Inferior parietal cortex (tissue), 1 donor: ENCODE measurements around the gene GTF2F2.
A peak's percentile ranks its signal among the peaks of the same experiment; 100 is the strongest.

ENCODE experiments used
- DNase-seq: peaks from one replicate; pipeline ENCODE4 v3.0.0-alpha.2; 2016; ENCODE audit errors: extremely low spot score

The GTF2F2 gene, protein sequence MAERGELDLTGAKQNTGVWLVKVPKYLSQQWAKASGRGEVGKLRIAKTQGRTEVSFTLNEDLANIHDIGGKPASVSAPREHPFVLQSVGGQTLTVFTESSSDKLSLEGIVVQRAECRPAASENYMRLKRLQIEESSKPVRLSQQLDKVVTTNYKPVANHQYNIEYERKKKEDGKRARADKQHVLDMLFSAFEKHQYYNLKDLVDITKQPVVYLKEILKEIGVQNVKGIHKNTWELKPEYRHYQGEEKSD

DNA sequence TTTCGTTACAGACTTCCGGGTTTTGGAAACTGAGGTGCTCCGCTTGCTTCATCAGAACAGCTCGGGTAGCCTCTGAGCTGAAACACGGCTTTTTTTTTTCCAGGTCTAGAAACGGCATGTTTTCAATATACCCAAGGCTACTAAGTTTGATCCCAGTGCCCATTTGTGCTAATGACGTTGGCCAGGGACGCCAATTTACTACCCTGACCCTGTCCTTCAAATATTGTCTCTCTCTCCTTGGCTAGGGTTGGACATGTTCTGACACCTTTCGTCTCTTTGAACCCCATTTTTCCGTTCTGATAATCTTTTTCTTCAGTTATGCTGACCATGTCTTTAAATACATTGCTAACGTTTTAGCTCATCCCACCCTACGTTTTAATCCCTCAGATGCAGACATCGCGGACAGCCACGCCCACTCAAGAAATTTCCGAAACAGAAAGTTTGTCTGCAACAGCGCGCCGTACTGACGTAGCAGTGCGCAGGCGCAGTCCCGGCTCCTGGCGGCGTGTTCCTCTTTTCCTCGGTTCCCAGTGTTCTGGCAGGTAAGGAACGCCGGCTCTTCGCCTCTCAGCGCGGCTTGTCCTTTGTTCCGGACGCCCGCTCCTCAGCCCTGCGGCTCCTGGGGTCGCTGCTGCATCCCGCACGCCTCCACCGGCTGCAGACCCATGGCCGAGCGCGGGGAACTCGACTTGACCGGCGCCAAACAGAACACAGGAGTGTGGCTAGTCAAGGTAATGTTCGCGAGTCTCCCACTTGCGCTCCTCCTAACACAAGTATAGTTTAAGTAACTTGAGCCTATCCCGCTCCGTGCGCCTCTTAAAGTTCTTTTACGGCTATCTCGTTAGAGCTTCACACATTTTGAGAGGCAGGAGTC is at the start of gene GTF2F2:
TSS of gene GTF2F2 (plus strand) at position 520 of the 874 bp plus-strand sequence. CDS start at position 666, 146 bp downstream.
- peak; percentile 90 for DNase-seq

DNA sequence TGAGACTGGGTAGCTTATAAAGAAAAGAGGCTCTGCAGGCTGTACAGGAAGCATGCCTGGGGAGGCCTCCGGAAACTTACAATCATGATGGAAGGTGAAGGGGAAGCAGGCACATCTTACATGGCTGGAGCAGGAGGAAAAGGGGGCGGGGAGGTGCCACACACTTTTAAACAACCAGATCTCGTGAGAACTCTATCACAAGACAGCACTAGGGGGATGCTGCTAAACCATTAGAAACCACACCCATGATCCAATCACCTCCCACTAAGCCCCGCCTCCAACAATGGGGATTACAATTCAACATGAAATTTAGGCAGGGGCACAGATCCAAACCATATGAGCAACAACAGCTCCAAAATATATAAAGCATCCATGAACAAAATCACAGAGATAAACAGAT is 46.5 kb upstream of the GTF2F2 start:
- no peak for DNase-seq

DNA sequence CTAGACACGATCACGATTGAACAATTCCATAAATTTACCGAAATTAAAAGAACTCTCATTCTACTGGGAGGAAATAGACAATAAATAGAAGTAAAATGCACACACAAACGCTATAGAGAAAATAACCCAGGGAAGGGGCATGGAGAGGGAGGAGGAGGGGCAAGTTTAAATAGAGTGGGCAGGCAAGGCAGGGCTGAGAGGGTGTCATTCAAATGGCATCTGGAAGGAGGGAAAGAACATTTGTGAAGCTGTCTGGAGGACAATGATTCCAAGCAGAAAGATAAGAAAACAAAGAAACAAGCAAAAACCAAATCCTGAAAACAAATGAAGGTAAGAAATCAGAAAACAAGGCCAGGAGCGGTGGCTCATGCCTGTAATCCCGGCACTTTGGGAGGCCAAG is 45.6 kb upstream of the GTF2F2 start:
- DNase-seq, result no peak

DNA sequence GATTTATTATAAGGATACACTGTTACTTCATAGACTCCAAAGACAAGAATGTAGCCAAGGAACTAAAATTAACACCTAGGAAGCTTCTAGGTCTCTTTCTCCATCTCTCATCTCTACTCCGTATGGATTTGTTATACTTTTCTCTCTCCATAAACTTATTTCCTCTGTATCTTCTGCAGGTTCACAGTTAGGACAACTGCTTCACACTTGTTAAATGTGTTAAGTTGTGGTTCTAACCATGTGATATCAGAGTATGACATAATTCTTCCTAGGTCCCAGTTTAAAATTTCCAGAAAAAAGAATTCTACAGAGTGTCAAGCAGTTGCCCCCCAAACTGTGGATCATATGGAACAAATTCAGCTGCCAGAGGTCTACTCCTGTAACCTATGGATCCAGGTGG is 42.3 kb upstream of the GTF2F2 start:
- DNase-seq, result peak; percentile 43

DNA sequence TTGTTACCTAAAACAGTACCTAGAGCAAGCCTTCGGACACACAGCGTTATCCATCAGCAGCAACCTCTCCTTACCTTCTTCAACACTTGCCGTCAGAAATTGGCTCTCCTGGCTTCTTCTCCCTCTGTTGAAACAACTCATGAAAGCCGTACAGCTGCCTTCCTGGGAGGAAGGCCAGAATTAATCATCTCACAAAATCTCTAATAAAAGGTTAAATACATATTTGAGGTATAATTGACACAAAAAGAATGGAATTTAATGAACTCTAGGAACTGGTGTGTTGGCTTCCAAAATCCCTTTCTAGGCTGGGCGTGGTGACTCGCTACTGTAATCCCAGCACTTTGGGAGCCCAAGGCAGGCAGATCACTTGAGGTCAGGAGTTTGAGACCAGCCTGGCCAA is 37.3 kb upstream of the GTF2F2 start:
- DNase-seq, result no peak

DNA sequence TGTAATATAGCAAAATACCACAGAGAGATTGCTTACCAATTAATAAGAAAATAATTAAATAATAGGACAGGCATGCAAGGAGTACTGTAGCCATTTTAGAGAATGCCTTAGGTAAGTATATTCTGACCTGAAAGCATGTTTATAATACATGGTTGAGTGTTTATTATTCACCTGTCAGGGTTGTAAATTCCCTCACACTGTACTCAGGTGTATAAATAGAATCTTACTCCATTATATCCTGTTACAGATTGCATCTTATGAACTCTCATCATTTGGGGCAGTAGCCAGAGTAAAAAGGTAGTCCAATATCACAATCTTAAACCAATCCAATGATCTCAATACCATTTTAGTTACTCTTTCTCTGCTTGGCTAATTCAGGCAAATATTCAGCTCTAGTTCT is 35.8 kb upstream of the GTF2F2 start:
- DNase-seq, result no peak

DNA sequence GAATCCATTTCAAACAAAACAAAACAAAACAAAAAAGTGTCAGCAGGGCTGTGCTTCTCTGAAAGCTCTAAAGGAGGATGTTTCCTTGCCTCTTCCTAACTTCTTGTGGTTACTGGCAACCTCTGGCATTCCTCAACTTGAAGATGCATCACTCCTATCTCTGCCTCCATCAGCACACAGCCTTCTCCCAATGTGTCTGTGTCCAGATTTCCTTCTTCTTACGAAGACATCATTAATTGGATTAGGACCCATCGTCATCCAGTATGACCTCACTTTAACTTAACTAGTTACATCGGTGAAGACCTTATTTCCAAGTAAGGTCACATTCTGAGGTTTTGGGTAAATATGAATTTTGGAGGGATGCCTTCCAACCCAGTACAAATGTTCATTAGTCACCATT is 33.8 kb upstream of the GTF2F2 start:
- DNase-seq, result no peak

DNA sequence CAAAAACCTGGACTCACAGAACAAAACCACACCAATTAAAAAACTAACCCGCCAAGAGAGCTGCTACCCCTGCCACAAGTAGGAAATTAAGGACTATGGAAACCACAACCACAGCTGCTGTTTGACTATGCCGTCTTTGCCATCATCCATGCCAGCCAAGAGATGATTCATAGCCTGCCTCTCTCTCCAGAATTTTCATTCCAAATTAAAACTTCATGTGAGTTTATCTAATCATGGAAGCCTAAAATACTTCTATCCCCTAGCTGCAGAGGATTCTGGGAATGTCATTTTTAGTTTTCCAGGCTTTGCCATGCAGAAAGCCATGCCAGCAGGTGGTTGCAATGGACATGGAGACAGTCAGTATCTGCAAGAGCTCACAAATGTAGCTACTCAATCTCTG is 27.6 kb upstream of the GTF2F2 start:
- peak; percentile 61 for DNase-seq

DNA sequence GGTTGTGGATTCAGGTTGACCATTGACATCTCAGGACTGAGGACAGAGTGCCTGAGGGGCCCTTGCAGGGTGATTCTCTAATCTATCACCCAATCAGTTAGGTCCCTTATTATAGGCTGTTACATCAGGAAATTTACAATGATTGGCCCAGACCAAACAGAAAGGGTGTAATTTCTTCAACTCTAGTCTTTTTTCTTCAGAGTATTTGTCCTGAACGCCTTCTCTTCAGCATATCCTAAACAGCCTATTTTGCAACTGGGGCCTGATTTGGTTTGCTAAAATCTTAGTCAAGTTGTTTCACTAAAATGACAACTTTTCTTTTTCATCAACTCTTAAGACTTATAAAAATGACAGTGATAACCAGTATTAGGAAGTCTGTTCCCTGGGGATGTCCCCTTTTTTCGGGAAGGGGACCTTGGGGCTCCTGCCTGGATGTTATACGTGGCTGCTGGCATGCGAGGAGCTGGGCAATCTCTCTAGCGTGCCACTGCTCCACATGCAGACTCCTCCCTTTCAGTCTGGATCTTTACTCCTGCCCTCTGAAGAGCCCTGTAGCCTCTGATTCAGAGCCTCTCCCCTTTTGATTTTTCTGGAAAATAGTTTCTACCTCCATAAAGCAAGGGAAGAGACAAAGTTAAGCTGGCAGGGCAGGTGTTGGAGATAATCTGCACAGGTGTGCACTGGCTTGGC is 19.6 kb upstream of the GTF2F2 start:
- no peak for DNase-seq

DNA sequence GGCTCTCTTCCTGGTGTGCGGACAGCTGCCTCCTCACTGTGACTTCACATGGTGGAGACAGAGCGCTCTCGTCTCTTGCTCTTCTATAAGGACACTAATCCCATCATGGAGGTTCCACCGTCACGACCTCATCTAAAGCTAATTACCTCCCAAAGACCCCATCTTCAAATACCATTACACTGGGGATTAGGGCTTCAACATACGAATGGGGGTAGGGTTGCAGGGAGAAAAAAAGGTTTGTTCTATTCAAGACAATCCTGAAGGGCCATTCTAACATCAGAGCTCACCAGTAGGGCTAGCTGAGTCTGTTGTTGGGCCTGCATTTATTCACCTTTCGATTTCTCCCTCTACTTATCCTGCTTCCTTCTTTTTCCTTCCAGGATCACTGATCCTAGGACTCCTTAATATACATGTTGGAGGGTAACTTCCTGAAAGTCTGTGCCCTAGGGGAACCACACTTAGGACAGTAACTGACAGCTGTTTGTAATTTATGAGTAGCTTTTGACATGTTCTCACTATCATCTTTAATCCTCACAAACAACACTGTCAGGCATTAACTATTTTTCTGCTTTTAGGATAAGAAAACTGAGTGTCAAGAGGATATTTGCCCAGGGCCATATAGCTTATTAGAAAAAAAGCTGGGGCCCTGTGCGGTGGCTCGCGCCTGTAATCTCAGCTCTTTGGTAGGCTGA is 18.8 kb upstream of the GTF2F2 start:
- DNase-seq, result no peak

DNA sequence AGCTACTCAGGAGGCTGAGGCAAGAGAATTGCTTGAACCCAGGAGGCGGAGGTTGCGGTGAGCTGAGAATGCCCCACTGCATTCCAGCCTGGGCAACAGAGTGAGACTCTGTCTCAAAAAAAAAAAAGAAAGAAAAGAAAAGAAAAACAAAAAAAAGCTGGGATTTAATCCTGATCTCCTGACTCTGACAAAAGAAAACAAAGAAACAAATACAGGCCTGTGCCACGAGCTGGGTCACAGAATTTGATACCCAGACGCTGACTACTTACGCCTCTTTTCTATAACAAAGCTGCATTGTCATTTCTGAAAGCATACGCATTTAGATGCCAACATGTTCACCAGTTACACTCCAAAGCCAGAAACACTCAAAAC is 18.2 kb upstream of the GTF2F2 start:
- DNase-seq, result no peak

DNA sequence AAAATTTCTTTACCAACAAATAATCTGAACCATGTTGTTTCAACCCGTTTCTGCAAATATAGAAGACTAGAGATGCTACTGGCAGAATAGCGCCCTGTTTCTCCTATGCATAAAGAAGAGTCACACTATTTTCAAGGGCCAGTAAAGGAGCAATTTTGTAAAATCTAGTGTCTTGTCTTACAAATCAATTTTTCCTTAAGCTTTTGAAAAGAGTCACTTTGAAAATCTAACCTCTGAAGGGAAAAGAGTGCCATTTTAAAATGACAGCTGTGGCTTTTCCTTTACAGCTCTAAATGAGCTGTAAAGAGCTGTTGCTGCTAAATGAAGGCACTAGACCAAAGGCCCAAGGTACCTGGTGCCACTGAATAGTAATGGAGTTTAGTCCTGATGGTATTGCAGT is 16.9 kb upstream of the GTF2F2 start:
- no peak for DNase-seq

DNA sequence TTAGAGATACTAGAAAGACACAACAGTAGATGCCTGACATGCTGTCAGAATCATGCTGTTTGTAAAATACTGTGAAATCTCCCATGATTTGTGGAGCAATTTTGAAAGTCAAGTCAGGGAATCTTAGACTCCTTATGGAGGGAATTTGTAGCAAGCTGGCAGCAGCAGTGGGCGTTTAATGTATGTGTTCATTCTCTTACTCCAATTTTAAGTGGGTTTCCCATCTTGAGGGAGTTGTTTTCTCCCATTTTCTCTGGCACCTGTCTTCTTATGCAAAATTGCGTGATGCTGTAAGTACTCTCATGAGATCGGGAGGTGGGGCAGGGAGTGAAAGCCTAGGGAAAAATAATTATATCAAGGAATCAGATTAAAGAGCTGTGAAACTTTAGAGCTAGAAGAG is 16.0 kb upstream of the GTF2F2 start:
- no peak for DNase-seq

DNA sequence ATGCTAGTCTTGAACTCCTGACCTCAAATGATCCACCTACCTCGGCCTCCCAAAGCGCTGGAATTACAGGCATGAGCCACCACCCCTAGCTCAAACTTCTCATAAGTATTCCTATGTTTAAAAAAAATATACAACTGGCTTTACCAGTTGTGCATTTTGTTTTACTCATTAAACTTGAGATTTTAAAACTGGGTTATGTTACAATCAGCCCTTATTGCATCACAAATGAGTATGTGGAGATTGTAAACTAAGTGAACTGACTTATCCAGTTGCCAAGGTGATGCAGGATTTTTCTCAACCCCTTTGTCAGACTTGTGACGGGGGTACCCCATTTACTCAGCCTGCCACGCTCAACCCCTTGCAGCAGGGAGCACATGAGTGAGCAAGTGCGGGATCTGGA is 14.4 kb upstream of the GTF2F2 start:
- DNase-seq, result no peak

DNA sequence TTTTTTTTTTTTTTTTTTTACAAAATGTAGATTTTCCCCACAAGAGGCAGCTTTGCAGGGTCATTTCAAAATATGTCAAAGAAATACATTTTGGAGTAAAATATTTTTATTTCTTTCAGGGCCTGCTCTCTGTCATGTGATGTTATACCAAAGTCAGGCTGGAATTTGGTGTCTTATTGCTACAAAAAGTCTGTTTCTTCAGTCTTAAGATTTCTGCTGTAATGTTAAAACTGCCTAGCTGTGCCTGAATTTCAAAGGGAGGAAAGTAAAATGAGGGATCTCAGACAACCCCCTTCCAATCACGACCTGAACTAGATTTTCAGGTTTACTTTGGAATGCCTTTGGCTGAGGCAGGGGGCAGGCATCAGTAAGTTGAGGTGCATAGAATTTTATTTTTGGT is 12.8 kb upstream of the GTF2F2 start:
- no peak for DNase-seq

DNA sequence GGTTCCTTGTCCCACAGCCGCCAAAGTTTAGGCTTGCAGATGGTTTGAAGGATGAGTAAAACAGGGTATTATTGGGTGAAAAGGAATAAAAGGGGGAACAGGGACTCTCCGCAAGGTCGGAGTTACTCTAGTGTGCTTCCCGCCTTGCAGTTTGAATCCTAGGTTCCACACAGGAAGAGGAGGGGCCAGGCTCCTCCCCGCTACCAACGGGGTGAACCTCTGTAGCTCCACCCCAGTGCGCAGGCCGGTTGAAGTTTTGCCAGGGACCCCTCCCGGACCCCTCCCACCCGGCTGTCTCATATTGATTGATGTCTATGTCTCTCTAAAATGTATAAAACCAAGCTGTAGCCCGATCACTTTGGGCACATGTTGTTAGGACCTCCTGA is 11.6 kb upstream of the GTF2F2 start:
- no peak for DNase-seq

DNA sequence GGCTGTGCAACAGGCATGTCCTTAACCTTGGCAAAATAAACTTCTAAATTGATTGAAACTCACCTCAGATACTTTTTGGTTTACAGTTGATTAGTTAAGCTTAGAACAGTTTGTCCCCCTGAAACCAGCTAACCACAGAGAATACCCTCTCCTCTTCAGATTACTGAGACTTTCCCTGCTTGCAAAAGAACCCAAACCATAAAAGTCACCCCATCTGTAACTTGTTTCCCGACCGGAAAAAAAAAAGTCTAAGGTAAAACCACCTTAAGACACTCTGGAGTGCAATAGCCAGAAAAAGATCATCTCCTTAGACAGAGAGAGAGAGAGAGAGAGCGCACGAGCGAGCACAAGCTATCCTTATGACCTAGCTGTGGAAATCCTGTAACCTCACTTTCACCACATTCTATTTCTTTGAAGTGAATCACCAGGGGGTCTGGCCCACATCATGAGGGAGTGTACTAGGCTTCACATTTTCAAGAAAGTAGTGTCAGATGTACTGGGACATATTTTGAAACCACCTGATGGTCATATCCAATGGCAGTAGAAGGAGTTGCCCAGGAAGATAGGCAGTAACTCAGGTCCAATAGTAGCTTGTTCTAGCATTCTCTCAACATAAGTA is 11.1 kb upstream of the GTF2F2 start:
- no peak for DNase-seq

DNA sequence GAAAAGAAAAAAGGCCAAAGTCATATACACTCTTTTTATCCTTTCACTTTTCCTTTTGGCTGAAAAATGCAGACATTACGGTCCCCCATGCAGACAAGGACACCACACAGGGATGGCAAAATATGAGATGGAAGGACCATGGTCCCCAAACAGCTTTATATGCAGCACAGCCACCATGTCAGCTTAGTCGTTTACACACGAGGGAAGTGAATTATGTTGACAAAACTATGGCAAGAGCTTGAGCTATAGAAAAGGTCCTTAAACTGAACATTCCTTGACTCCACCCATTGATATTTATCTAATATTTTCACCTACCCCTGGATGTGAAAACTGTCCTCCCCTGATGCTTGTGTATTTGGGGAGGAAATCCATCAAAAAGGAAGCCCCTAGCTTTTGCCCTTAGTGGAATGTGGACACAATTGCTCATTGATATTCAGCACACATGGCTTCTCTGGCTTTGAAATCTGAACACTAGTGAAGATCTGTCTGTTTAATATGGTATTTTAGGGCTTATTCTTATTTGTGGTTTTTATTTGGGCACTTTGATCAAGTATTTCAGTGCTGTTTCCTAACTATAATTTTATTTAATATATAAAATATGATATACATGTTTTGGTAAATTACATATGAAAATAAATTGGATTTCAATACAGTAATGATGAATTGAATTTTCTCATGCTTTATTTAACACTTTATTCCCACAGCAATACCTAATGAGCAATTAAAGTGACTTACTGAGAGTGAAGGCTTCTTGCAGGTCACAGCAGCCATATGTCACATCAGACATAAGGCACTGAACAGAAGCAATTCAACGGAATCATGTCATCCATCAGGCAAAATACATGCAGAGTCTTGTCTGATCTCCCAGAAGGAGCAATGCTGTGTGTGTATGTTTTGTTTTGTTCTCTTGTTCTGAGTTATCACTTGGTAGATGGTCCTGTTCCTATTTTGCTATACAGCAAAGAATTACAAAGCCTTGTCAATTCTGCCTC is 6.8 kb upstream of the GTF2F2 start:
- no peak for DNase-seq

DNA sequence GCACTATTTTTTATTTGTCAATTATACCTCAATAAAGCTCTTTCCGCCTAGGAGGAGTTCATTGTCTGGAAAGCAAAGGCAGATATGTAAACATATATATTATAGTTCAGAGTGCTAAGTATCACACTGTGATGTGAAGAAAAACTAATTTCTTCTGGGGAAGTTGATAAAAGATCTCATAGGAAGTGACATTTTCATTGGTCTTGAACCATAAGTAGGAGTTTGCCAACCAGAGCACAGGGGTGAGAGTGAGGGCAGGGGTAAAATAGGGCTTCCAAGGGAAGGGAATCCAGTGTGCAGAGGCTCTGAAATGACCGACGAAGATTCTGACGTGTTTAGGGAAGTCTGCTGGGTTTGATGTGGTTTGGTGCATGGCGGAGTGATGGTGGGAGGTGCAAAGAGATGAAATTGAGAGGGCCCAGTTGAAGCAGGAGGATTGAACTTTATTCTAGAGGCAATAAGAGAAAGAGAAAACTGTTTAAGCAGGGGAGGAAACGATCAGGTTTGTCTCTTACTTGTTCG is 780 bp upstream of the GTF2F2 start:
- no peak for DNase-seq
